Activated CD4-positive, alpha-beta T cell treated with anti-CD3 and anti-CD28 coated beads for 36 hours (primary cell): ENCODE data around the gene SMIM35. TPM values are rescaled to one million over a fixed set of nuclear protein-coding genes. Genes with fewer than 3 reads are reported as not detected.

Source experiments
- ATAC-seq: fragments of 200-7000 bp; cut with Tn5 transposase; one replicate; pipeline ENCODE4 v1.10.0; 2021; ENCODE audit warnings: mild to moderate bottlenecking, moderate library complexity
- CTCF ChIA-PET: fragments of 350-600 bp; sonication (Branson Sonifier 250); formaldehyde crosslinking; loops from one replicate; lab custom pipeline; 2021; ENCODE audit warnings: antibody characterized with exemption; lab: Charles Lee
- POLR2A ChIA-PET: fragments of 350-600 bp; sonication (Branson Sonifier 250); formaldehyde crosslinking; loops from one replicate; lab custom pipeline; 2021; ENCODE audit warnings: antibody characterized with exemption, inconsistent platforms; lab: Charles Lee
- DNase-seq: peaks from one replicate; pipeline ENCODE4 v3.0.0-alpha.2; 2020
- H3K27ac Mint-ChIP-seq: one replicate; pipeline ENCODE4 v1.8.0; 2021; ENCODE audit warnings: mixed read lengths
- H3K27me3 Mint-ChIP-seq: one replicate; pipeline ENCODE4 v1.8.0; 2021; ENCODE audit warnings: mixed read lengths
- H3K36me3 Mint-ChIP-seq: one replicate; pipeline ENCODE4 v1.8.0; 2021; ENCODE audit warnings: low read depth, mixed read lengths
- H3K4me1 Mint-ChIP-seq: one replicate; pipeline ENCODE4 v1.8.0; 2021; ENCODE audit warnings: mixed read lengths
- H3K4me3 Mint-ChIP-seq: one replicate; pipeline ENCODE4 v1.8.0; 2021; ENCODE audit warnings: mild to moderate bottlenecking, moderate library complexity, mixed read lengths
- H3K9me3 Mint-ChIP-seq: one replicate; pipeline ENCODE4 v1.8.0; 2021; ENCODE audit warnings: low read depth, mixed read lengths
- intact Hi-C, 2 experiments: fragments of 100-400 bp; cut with DNase I in 1 of 2; cut with micrococcal nuclease in 1 of 2; formaldehyde crosslinking; loops; one replicate each; pipeline versions ENCODE4 v1.14.2 to v1.15.1; 2022 to 2024; cut with DNase I, micrococcal nuclease
- total RNA-seq, 2 experiments: library from RNA; stranded (reverse); gene quantifications; one replicate each; pipeline ENCODE4 v1.2.3, GENCODE V29; 2021

SMIM35 gene
- total RNA-seq, 2 experiments from 2014 or later = 0.09 TPM; not detected in 1

- ChIA-PET POLR2A (no interaction called here), CTCF (interaction anchor here (0.6 to 1.4 kb wide), 2 partner anchors 288 to 303 kb away, joined by 3 read pairs; no protein-coding TSS in a partner anchor)
- Mint-ChIP-seq H3K9me3 (no peaks in the 10 kb centered on the region), H3K36me3 (no peaks in the 10 kb centered on the region), H3K27ac (no peak overlapping the region), H3K4me3 (no peak overlapping the region), H3K4me1 (no peaks in the 10 kb centered on the region), H3K27me3 (peaks cover 3% of the 10 kb centered on the region)
- intact Hi-C loops = no loop called here
- no peak for ATAC-seq
- DNase-seq = no peak
These were observed 19.0 kb upstream of the SMIM35 start for GRCh38 chr11:118105657-118106305.

- no peak for ATAC-seq
- DNase-seq = no peak
- Mint-ChIP-seq H3K36me3 (no peaks in the 10 kb centered on the region), H3K27me3 (no peaks in the 10 kb centered on the region), H3K4me1 (no peaks in the 10 kb centered on the region), H3K27ac (no peak overlapping the region), H3K9me3 (no peaks in the 10 kb centered on the region), H3K4me3 (no peak overlapping the region)
- ChIA-PET POLR2A (no interaction called here), CTCF (interaction anchor here (0.9 to 1.4 kb wide), 2 partner anchors 287 to 357 kb away, joined by 3 read pairs; no protein-coding TSS in a partner anchor)
- intact Hi-C loops = no loop called here
These were observed 17.7 kb upstream of the SMIM35 start for GRCh38 chr11:118104491-118104890.

- Mint-ChIP-seq H3K9me3 (no peaks in the 10 kb centered on the region), H3K27ac (no peak overlapping the region), H3K36me3 (no peaks in the 10 kb centered on the region), H3K4me3 (no peak overlapping the region), H3K27me3 (no peaks in the 10 kb centered on the region), H3K4me1 (no peaks in the 10 kb centered on the region)
- ChIA-PET CTCF (interaction anchor here (0.7 kb wide), 1 partner anchor 201 kb away, joined by 3 read pairs; no protein-coding TSS in a partner anchor), POLR2A (no interaction called here)
- ATAC-seq (no peak), DNase-seq (no peak)
- intact Hi-C loops = no loop called here
These were observed 16.0 kb upstream of the SMIM35 start for GRCh38 chr11:118102721-118103261.

GRCh38 chr11:118100691-118101232 is 14.0 kb upstream of the SMIM35 start:
- intact Hi-C loops = no loop called here
- CTCF ChIA-PET = interaction anchor here (0.6 to 1.5 kb wide), 3 partner anchors 100 to 233 kb away, joined by 3 to 6 read pairs (median 4); no protein-coding TSS in a partner anchor
- no peak for ATAC-seq

GRCh38 chr11:118099838-118100556 is 13.2 kb upstream of the SMIM35 start:
- Mint-ChIP-seq H3K4me3 (no peak overlapping the region), H3K27me3 (peaks cover 2% of the 10 kb centered on the region), H3K4me1 (no peaks in the 10 kb centered on the region), H3K9me3 (no peaks in the 10 kb centered on the region), H3K27ac (no peak overlapping the region), H3K36me3 (no peaks in the 10 kb centered on the region)
- no peak for ATAC-seq
- no peak for DNase-seq
- intact Hi-C loops = no loop called here
- POLR2A ChIA-PET = interaction anchor here (0.6 kb wide), 1 partner anchor 20 kb away, joined by 3 read pairs; no protein-coding TSS in a partner anchor
- CTCF ChIA-PET = interaction anchor here (1.5 kb wide), 1 partner anchor 153 kb away, joined by 4 read pairs; no protein-coding TSS in a partner anchor

More at GRCh38 chr11:118100691-118101232, 14.0 kb upstream of the SMIM35 start:
- Mint-ChIP-seq H3K4me1 (no peaks in the 10 kb centered on the region), H3K27ac (no peak overlapping the region), H3K4me3 (no peak overlapping the region), H3K27me3 (peaks cover 2% of the 10 kb centered on the region), H3K9me3 (no peaks in the 10 kb centered on the region), H3K36me3 (no peaks in the 10 kb centered on the region)
- no peak for DNase-seq
- POLR2A ChIA-PET = interaction anchor here (0.6 kb wide), 1 partner anchor 21 kb away, joined by 3 read pairs; no protein-coding TSS in a partner anchor

GRCh38 chr11:118098996-118099837 is 12.5 kb upstream of the SMIM35 start:
- H3K27me3 Mint-ChIP-seq = peaks cover 2% of the 10 kb centered on the region
- no peak for DNase-seq
- no peak overlapping the region for H3K27ac Mint-ChIP-seq
- H3K36me3 Mint-ChIP-seq = no peaks in the 10 kb centered on the region
- H3K4me3 Mint-ChIP-seq = no peak overlapping the region
- no peaks in the 10 kb centered on the region for H3K4me1 Mint-ChIP-seq
- no peaks in the 10 kb centered on the region for H3K9me3 Mint-ChIP-seq
- CTCF ChIA-PET = no interaction called here
- POLR2A ChIA-PET = no interaction called here
- intact Hi-C loops = no loop called here
- ATAC-seq = no peak

- no peak overlapping the region for H3K4me3 Mint-ChIP-seq
- ChIA-PET CTCF (interaction anchor here (1.1 kb wide), 1 partner anchor 43 kb away, joined by 3 read pairs; no protein-coding TSS in a partner anchor), POLR2A (no interaction called here)
- no peak for DNase-seq
- H3K27me3 Mint-ChIP-seq = peaks cover 5% of the 10 kb centered on the region
- no peaks in the 10 kb centered on the region for H3K9me3 Mint-ChIP-seq
- H3K36me3 Mint-ChIP-seq = no peaks in the 10 kb centered on the region
- intact Hi-C loops = no loop called here
- H3K27ac Mint-ChIP-seq = no peak overlapping the region
- no peak for ATAC-seq
- no peaks in the 10 kb centered on the region for H3K4me1 Mint-ChIP-seq
These were observed 9.2 kb upstream of the SMIM35 start for GRCh38 chr11:118095967-118096367.

- Mint-ChIP-seq H3K9me3 (no peaks in the 10 kb centered on the region), H3K36me3 (no peaks in the 10 kb centered on the region), H3K27me3 (peaks cover 5% of the 10 kb centered on the region), H3K4me1 (no peaks in the 10 kb centered on the region), H3K4me3 (no peak overlapping the region), H3K27ac (no peak overlapping the region)
- no peak for DNase-seq
- intact Hi-C loops = no loop called here
- ChIA-PET POLR2A (no interaction called here), CTCF (interaction anchor here (1.1 kb wide), 1 partner anchor 42 kb away, joined by 3 read pairs; no protein-coding TSS in a partner anchor)
- ATAC-seq = no peak
These were observed 8.7 kb upstream of the SMIM35 start for GRCh38 chr11:118095493-118095892.

- ChIA-PET CTCF (no interaction called here), POLR2A (no interaction called here)
- Mint-ChIP-seq H3K27ac (no peak overlapping the region), H3K36me3 (no peaks in the 10 kb centered on the region), H3K4me3 (no peak overlapping the region), H3K27me3 (peaks cover 10% of the 10 kb centered on the region), H3K4me1 (no peaks in the 10 kb centered on the region), H3K9me3 (peaks cover 4% of the 10 kb centered on the region)
- ATAC-seq (no peak), DNase-seq (no peak)
- intact Hi-C loops = no loop called here
These were observed 6.3 kb upstream of the SMIM35 start for GRCh38 chr11:118092907-118093571.

GRCh38 chr11:118091690-118092089 is 4.9 kb upstream of the SMIM35 start:
- ATAC-seq = no peak
- intact Hi-C loops = no loop called here
- H3K9me3 Mint-ChIP-seq = peaks cover 15% of the 10 kb centered on the region
- POLR2A ChIA-PET = no interaction called here
- no peaks in the 10 kb centered on the region for H3K4me1 Mint-ChIP-seq
- CTCF ChIA-PET = interaction anchor here (0.6 to 0.7 kb wide), 2 partner anchors 11 to 258 kb away, joined by 3 read pairs; no protein-coding TSS in a partner anchor
- no peaks in the 10 kb centered on the region for H3K36me3 Mint-ChIP-seq
- H3K27ac Mint-ChIP-seq = no peak overlapping the region
- DNase-seq = no peak
- H3K4me3 Mint-ChIP-seq = no peak overlapping the region
- peaks cover 7% of the 10 kb centered on the region for H3K27me3 Mint-ChIP-seq
